Suprapubic skin (tissue), 4 donors: ENCODE results near the gene SPSB4. TPM values are rescaled to one million over a fixed set of nuclear protein-coding genes. Genes with fewer than 3 reads are reported as not detected.

Experiments
- DNase-seq, 2 donors: peaks; one replicate each; pipeline ENCODE4 v3.0.0-alpha.2; 2019; ENCODE audit warnings: low spot score in 2 of 2
- H3K27ac ChIP-seq: fragments of 200-600 bp; sonication (generic); one replicate; pipeline ENCODE4 v1.5.1; 2019
- H3K27me3 ChIP-seq: fragments of 200-600 bp; sonication (generic); one replicate; pipeline ENCODE4 v1.5.1; 2019
- H3K36me3 ChIP-seq: fragments of 200-600 bp; sonication (generic); one replicate; pipeline ENCODE4 v1.5.1; 2019
- H3K4me1 ChIP-seq: fragments of 200-600 bp; sonication (generic); one replicate; pipeline ENCODE4 v1.5.1; 2019
- H3K4me3 ChIP-seq: fragments of 200-600 bp; sonication (generic); one replicate; pipeline ENCODE4 v1.5.1; 2019; ENCODE audit warnings: mild to moderate bottlenecking
- H3K9me3 ChIP-seq: fragments of 200-600 bp; sonication (generic); one replicate; pipeline ENCODE4 v1.5.1; 2019
- CTCF ChIP-seq, 2 donors: fragments of 200-600 bp in 1 of 2; fragments of 450-650 bp in 1 of 2; sonication (generic) in 1 of 2; IDR thresholded peaks; one replicate each; pipeline ENCODE4 v1.5.1; 2016 to 2019; ENCODE audit warnings: antibody characterized with exemption in 2 of 2, mild to moderate bottlenecking in 1 of 2, moderate library complexity in 1 of 2
- EP300 ChIP-seq: sonication (generic); formaldehyde crosslinking; IDR thresholded peaks from one replicate; pipeline ENCODE4 v1.6.1; 2017; ENCODE audit warnings: antibody characterized with exemption
- POLR2A ChIP-seq, 2 donors: fragments of 450-650 bp; IDR thresholded peaks; one replicate each; pipeline ENCODE4 v1.6.1; 2017; ENCODE audit warnings: antibody characterized with exemption in 2 of 2, mild to moderate bottlenecking in 2 of 2, moderate library complexity in 2 of 2
- POLR2AphosphoS5 ChIP-seq, 3 donors: sonication (generic); formaldehyde crosslinking; IDR thresholded peaks; one replicate each; pipeline ENCODE4 v1.6.1; 2017; ENCODE audit warnings: antibody characterized with exemption in 3 of 3
- WGBS: methylation state at CpG from one replicate; pipeline ENCODE4 v1.1.5; 2018; 5-methylcytosine and 5-hydroxymethylcytosine counted together
- total RNA-seq, 4 donors: library from RNA; depleted of rRNA; stranded (reverse); fragments of >200 nt; gene quantifications; one replicate each; pipeline ENCODE4 v1.1.0, GENCODE V29; 2016

The SPSB4 gene
- total RNA-seq, 4 donors from 2014 or later: 0.51 to 0.81 TPM; not detected in 2

GRCh38 chr3:141059816-141060215 lies 8.7 kb downstream of the SPSB4 start:
- peak in 1 of 2 donors; percentile 23 for DNase-seq
- H3K27ac ChIP-seq: no peak overlapping the region
- no peak overlapping the region for H3K4me3 ChIP-seq
- no peaks in the 10 kb centered on the region for H3K9me3 ChIP-seq
- H3K27me3 ChIP-seq: peaks cover 13% of the 10 kb centered on the region
- TF ChIP-seq EP300: no peak
- TF ChIP-seq POLR2AphosphoS5 (IDR thresholded peaks at IDR 0.05): no peak
- TF ChIP-seq POLR2A (IDR thresholded peaks at IDR 0.05): no peak
- no peak for TF ChIP-seq CTCF (IDR thresholded peaks at IDR 0.05)
- WGBS: 96% methylated on average over 2 of the region's 2 CpGs
- H3K36me3 ChIP-seq: no peaks in the 10 kb centered on the region
- H3K4me1 ChIP-seq: no peaks in the 10 kb centered on the region

GRCh38 chr3:141060327-141060726 lies 9.2 kb downstream of the SPSB4 start:
- 89% methylated on average over 3 of the region's 3 CpGs for WGBS
- Histone ChIP-seq H3K27me3 (peaks cover 8% of the 10 kb centered on the region), H3K4me1 (no peaks in the 10 kb centered on the region), H3K4me3 (no peak overlapping the region), H3K36me3 (no peaks in the 10 kb centered on the region), H3K9me3 (no peaks in the 10 kb centered on the region), H3K27ac (no peak overlapping the region)
- peak in 1 of 2 donors; percentile 15 for DNase-seq
- no peak for TF ChIP-seq POLR2A (IDR thresholded peaks at IDR 0.05)
- no peak for TF ChIP-seq EP300
- no peak for TF ChIP-seq CTCF (IDR thresholded peaks at IDR 0.05)
- no peak for TF ChIP-seq POLR2AphosphoS5 (IDR thresholded peaks at IDR 0.05)

- no peaks in the 10 kb centered on the region for H3K4me1 ChIP-seq
- no peak for TF ChIP-seq CTCF (IDR thresholded peaks at IDR 0.05)
- TF ChIP-seq POLR2AphosphoS5 (IDR thresholded peaks at IDR 0.05): no peak
- no peak for TF ChIP-seq POLR2A (IDR thresholded peaks at IDR 0.05)
- no peak for TF ChIP-seq EP300
- peak in 1 of 2 donors; percentile 7 for DNase-seq
- H3K27ac ChIP-seq: no peak overlapping the region
- no peaks in the 10 kb centered on the region for H3K9me3 ChIP-seq
- no peaks in the 10 kb centered on the region for H3K36me3 ChIP-seq
- WGBS: 50% methylated on average over 1 of the region's 1 CpG
- H3K27me3 ChIP-seq: no peaks in the 10 kb centered on the region
- H3K4me3 ChIP-seq: no peak overlapping the region
These were observed 12.7 kb downstream of the SPSB4 start for GRCh38 chr3:141063831-141064230.

- H3K36me3 ChIP-seq: no peaks in the 10 kb centered on the region
- no peaks in the 10 kb centered on the region for H3K27me3 ChIP-seq
- no peak overlapping the region for H3K27ac ChIP-seq
- H3K4me1 ChIP-seq: no peaks in the 10 kb centered on the region
- no peak for TF ChIP-seq CTCF (IDR thresholded peaks at IDR 0.05)
- no peak for TF ChIP-seq EP300
- no peak for TF ChIP-seq POLR2AphosphoS5 (IDR thresholded peaks at IDR 0.05)
- no peak for TF ChIP-seq POLR2A (IDR thresholded peaks at IDR 0.05)
- no peaks in the 10 kb centered on the region for H3K9me3 ChIP-seq
- H3K4me3 ChIP-seq: no peak overlapping the region
- DNase-seq: peak in 1 of 2 donors; percentile 56
- 79% methylated on average over 6 of the region's 6 CpGs for WGBS
These were observed 13.2 kb downstream of the SPSB4 start for GRCh38 chr3:141064255-141064926.

- TF ChIP-seq CTCF (IDR thresholded peaks at IDR 0.05) (no peak), POLR2AphosphoS5 (IDR thresholded peaks at IDR 0.05) (no peak), POLR2A (IDR thresholded peaks at IDR 0.05) (no peak), EP300 (no peak)
- H3K27me3 ChIP-seq: no peaks in the 10 kb centered on the region
- no peak overlapping the region for H3K27ac ChIP-seq
- H3K36me3 ChIP-seq: no peaks in the 10 kb centered on the region
- no peak overlapping the region for H3K4me3 ChIP-seq
- 81% methylated on average over 4 of the region's 4 CpGs for WGBS
- DNase-seq: peak; percentile 26 to 37
- H3K9me3 ChIP-seq: no peaks in the 10 kb centered on the region
- no peaks in the 10 kb centered on the region for H3K4me1 ChIP-seq
These were observed 14.1 kb downstream of the SPSB4 start for GRCh38 chr3:141065258-141065657.
